Measurements from ENCODE around the gene EXOC3.

DNA sequence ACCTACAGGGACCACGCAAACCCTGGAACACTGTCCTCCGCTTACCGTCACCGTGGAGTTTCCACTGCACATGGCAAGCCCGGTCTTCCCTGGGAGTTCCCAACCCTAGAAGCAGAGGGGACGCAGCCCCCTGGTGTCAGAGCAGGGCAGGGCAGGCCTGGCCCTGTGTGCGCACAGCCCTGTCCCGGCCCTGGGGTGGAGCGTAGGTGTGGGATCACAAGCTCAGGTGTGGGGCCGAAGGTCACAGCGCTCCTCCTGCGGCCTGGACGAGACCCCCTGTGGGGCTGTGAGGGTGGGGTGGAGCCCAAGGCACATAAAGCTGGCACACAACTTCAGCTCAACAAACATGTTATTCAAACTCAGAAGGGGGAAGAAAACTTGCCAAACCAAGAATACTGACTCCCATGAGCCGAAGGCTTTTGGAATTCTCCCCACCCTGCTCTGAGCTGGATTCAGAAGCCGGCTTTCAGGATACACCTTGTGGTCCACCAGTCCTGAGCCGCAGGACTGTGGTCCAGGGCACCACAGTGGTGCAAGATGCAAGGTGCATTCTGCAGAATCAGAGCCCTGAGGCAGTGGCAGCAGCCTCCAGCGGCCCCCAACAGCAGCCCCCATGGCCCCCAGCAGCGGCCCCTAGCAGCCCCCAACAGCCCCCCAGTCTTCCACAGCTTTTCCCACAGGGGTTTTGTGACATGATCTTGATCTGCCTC lies 11.8 kb upstream of the EXOC3 start:
- TF ChIP-seq POLR2A (IDR thresholded peaks at IDR 0.05): no peak
- TF ChIP-seq, protein P1, sequence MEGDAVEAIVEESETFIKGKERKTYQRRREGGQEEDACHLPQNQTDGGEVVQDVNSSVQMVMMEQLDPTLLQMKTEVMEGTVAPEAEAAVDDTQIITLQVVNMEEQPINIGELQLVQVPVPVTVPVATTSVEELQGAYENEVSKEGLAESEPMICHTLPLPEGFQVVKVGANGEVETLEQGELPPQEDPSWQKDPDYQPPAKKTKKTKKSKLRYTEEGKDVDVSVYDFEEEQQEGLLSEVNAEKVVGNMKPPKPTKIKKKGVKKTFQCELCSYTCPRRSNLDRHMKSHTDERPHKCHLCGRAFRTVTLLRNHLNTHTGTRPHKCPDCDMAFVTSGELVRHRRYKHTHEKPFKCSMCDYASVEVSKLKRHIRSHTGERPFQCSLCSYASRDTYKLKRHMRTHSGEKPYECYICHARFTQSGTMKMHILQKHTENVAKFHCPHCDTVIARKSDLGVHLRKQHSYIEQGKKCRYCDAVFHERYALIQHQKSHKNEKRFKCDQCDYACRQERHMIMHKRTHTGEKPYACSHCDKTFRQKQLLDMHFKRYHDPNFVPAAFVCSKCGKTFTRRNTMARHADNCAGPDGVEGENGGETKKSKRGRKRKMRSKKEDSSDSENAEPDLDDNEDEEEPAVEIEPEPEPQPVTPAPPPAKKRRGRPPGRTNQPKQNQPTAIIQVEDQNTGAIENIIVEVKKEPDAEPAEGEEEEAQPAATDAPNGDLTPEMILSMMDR (IDR thresholded peaks at IDR 0.05): no peak
